Neural crest cell (in vitro differentiated cells): ENCODE measurements around the gene ADPRS. TPM values are rescaled to one million over a fixed set of nuclear protein-coding genes. Genes with fewer than 3 reads are reported as not detected.

Source experiments
- DNase-seq: peaks from one replicate; pipeline ENCODE4 v3.0.0; 2021; ENCODE audit warnings: low read depth, mixed read lengths, low spot score
- H3K27ac Mint-ChIP-seq: one replicate; pipeline ENCODE4 v1.8.0; 2021; ENCODE audit warnings: mild to moderate bottlenecking, mixed read lengths; ENCODE audit not compliant: unreplicated experiment
- H3K27me3 Mint-ChIP-seq: 2 replicates; pipeline ENCODE4 v1.8.0; 2021; ENCODE audit warnings: low read depth, mild to moderate bottlenecking, mixed read lengths
- H3K36me3 Mint-ChIP-seq: 2 replicates; pipeline ENCODE4 v1.8.0; 2021; ENCODE audit warnings: low read depth, mild to moderate bottlenecking, mixed read lengths
- H3K4me1 Mint-ChIP-seq: 2 replicates; pipeline ENCODE4 v1.8.0; 2021; ENCODE audit warnings: mixed read lengths
- H3K4me3 Mint-ChIP-seq: one replicate; pipeline ENCODE4 v1.8.0; 2021; ENCODE audit warnings: mild to moderate bottlenecking, mixed read lengths
- H3K9me3 Mint-ChIP-seq: 2 replicates; pipeline ENCODE4 v1.8.0; 2021; ENCODE audit warnings: mixed read lengths
- total RNA-seq: library from RNA; stranded (reverse); gene quantifications from 2 replicates; pipeline ENCODE4 v1.2.1, GENCODE V29; 2021
- TF ChIP-seq, protein P1 (sequence below): fragments of 200-600 bp; sonication (generic); conservative IDR thresholded peaks from 2 replicates; pipeline ENCODE4 v1.5.0; 2021; ENCODE audit warnings: antibody characterized with exemption, mild to moderate bottlenecking

The ADPRS gene
- total RNA-seq, 1 donor from 2014 or later: 33.8 TPM

DNA sequence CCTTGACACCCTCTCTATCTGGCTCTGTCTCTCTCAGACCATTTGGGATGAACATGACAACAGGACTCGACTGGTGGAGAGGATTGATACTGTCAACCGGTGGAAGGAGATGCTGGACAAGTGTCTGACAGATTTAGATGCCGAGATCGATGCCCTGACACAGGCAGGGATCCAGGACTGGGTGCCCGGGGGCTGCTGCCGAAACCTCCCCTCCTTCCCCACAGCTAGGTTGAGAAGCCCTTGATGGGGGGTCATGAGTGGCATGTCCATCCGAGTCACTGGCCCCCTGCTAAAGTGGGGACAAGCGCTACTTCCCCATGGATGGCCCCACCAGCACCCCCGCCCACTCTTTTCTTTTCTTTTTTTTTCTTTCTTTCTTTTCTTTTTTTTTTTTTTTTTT lies 3.6 kb upstream of the ADPRS start:
- Mint-ChIP-seq H3K36me3 (no peaks in the 10 kb centered on the region), H3K9me3 (no peaks in the 10 kb centered on the region), H3K4me3 (peak overlapping the region; percentile 82), H3K27me3 (no peaks in the 10 kb centered on the region), H3K27ac (no peak overlapping the region), H3K4me1 (peaks cover 27% of the 10 kb centered on the region)
- TF ChIP-seq, protein P1, sequence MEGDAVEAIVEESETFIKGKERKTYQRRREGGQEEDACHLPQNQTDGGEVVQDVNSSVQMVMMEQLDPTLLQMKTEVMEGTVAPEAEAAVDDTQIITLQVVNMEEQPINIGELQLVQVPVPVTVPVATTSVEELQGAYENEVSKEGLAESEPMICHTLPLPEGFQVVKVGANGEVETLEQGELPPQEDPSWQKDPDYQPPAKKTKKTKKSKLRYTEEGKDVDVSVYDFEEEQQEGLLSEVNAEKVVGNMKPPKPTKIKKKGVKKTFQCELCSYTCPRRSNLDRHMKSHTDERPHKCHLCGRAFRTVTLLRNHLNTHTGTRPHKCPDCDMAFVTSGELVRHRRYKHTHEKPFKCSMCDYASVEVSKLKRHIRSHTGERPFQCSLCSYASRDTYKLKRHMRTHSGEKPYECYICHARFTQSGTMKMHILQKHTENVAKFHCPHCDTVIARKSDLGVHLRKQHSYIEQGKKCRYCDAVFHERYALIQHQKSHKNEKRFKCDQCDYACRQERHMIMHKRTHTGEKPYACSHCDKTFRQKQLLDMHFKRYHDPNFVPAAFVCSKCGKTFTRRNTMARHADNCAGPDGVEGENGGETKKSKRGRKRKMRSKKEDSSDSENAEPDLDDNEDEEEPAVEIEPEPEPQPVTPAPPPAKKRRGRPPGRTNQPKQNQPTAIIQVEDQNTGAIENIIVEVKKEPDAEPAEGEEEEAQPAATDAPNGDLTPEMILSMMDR: no peak
- DNase-seq: no peak

DNA sequence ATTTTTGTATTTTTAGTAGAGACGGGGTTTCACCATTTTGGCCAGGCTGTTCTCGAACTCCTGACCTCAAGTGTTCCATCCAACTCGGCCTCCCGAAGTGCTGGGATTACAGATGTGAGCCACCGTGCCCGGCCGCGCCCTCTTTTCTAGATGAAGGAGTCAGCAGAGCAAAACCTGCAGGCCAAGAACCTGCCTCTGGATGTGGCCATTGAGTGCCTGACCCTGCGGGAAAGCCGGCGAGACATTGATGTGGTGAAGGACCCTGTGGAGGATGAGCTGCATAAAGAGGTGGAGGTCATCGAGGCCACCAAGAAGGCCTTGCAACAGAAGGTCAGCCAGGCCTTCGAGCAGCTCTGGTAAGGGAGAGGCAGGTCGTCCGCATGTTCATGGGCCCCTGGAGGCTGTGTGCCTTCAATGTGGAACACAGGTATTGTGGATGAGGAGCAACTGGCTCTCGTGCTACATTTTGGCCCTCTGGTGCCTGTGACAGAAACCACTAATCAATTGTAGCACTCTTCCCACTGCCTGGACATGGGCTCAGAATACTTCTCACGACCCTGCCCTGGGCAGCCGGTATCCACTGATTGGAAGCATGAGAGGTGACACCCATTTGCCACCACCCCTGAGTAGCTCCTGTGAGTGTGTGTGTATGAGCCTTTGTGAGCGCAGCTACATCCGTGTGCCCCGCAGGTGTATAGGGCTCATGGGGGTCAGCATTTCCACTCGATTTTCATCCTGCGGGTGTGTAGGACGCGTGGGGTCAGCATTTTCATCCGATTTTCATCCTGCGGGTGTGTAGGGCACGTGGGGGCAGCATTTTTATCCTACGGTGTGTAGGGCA lies 2.8 kb upstream of the ADPRS start:
- Mint-ChIP-seq H3K4me3 (peak overlapping the region; percentile 76), H3K36me3 (no peaks in the 10 kb centered on the region), H3K27me3 (no peaks in the 10 kb centered on the region), H3K27ac (peak overlapping the region; percentile 19), H3K4me1 (peaks cover 27% of the 10 kb centered on the region), H3K9me3 (no peaks in the 10 kb centered on the region)
- TF ChIP-seq, protein P1: no peak
- DNase-seq: no peak

DNA sequence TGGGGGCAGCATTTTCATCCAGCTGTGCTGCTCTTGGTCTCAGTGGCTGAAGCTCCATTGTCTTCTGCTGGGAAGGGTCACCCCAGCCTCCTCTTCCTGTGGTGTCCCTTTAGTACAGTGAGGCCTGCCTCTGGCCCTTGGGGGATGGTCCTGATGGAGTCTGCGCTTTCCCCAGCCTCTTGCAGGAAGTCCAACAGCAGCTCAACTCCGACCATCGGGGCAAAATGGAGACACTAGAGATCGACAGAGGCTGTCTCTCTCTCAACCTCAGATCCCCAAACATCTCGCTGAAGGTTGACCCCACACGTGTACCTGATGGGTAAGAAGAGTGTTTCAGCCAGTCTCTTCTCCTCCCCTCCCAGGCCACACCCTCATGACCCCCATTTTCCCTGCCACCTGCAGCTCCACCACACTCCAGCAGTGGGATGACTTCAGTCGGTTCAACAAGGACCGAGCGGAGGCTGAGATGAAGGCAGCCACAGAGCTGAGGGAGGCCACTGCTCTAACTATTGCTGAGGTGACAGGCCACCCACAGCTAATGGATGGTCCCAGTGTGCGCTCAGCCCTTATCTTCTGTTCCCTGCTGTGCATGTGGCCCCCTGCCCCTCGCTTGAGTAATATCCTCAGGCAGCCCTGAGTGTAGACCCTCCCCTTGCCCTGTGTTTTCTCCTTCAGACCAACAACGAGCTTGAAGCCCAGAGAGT lies 2.0 kb upstream of the ADPRS start:
- H3K4me3 Mint-ChIP-seq: peak overlapping the region; percentile 76
- H3K27ac Mint-ChIP-seq: peak overlapping the region; percentile 19
- no peak for DNase-seq
- TF ChIP-seq, protein P1: no peak
- no peaks in the 10 kb centered on the region for H3K9me3 Mint-ChIP-seq
- no peaks in the 10 kb centered on the region for H3K36me3 Mint-ChIP-seq
- H3K4me1 Mint-ChIP-seq: peaks cover 27% of the 10 kb centered on the region
- H3K27me3 Mint-ChIP-seq: no peaks in the 10 kb centered on the region

DNA sequence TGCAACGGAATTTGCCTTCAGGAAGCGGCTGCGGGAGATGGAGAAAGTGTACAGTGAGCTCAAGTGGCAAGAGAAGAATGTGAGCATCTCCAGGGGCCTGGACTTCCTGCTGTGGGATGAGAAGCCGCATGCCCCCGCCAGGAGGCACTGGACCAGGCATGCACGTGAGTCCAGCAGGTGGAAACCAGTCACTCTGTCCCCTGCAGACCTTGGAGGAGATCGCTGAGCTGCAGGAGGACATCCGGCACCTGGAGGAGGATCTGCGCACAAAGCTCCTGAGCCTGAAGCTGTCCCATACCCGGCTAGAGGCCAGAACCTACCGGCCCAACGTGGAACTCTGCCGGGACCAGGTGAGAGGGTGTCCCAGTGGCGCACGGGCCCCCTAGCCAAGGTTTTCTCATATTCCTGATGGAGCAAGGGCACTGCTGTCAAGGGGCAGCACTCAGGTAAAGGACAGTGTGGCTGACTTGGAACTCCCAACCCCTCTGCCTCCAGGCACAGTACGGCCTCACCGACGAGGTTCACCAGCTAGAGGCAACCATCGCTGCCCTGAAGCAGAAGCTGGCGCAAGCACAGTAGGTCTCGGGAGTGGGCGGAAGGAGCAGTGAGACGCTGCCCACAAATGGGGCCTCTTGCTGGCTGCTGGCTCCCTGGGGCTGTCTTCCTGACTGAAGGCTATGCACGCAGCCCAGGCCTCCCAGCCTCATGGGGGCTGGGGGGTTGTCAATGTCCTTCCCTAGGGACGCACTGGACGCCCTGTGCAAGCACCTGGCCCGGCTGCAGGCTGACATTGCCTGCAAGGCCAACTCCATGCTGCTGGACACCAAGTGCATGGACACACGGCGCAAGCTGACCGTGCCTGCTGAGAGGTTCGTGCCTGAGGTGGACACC lies 1.2 kb upstream of the ADPRS start:
- peaks cover 27% of the 10 kb centered on the region for H3K4me1 Mint-ChIP-seq
- H3K27me3 Mint-ChIP-seq: no peaks in the 10 kb centered on the region
- H3K27ac Mint-ChIP-seq: no peak overlapping the region
- H3K36me3 Mint-ChIP-seq: no peaks in the 10 kb centered on the region
- DNase-seq: no peak
- peak overlapping the region; percentile 92 for H3K4me3 Mint-ChIP-seq
- no peaks in the 10 kb centered on the region for H3K9me3 Mint-ChIP-seq
- TF ChIP-seq, protein P1: no peak

DNA sequence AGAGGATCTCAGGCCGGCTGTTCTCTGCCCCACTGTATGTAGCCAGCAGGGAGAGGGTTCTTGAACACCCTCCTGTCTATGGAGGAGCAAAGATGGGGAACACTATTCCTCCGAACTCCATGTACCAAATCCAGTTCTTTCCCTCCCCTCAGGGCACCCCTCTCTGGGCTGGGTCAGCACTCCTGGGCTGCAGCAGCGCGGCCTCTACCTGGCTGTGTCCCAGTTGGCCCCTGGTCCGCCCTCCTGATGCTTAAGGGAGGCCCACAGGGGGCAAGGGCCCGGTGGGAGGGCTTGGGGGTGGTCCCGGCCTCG lies 471 bp upstream of the ADPRS start:
- TF ChIP-seq, protein P1: no peak
- Mint-ChIP-seq H3K4me3 (peak overlapping the region; percentile 92), H3K36me3 (no peaks in the 10 kb centered on the region), H3K9me3 (no peaks in the 10 kb centered on the region), H3K27ac (no peak overlapping the region), H3K4me1 (peaks cover 27% of the 10 kb centered on the region), H3K27me3 (no peaks in the 10 kb centered on the region)
- DNase-seq: no peak
